Glomerular visceral epithelial cell (primary cell): ENCODE measurements around the gene SYT1.
"Not testable (repeated sequence)": the region's sequence is repeated elsewhere in the genome, so short reads cannot be mapped to it uniquely, and the experiment has no call there.

Experiments used
- DNase-seq: peaks from one replicate; pipeline ENCODE4 v3.0.0-alpha.2; 2016; ENCODE audit errors: extremely low spot score

The SYT1 gene

GRCh38 chr12:79393842-79394241 lies 529.3 kb downstream of the SYT1 start:
- DNase-seq = no peak

GRCh38 chr12:79397609-79398008 lies 533.0 kb downstream of the SYT1 start:
- DNase-seq = no peak

- no peak for DNase-seq
These were observed 535.9 kb downstream of the SYT1 start for GRCh38 chr12:79400481-79400880.

GRCh38 chr12:79402606-79403005 lies 538.0 kb downstream of the SYT1 start:
- no peak for DNase-seq

GRCh38 chr12:79406993-79407392 lies 542.4 kb downstream of the SYT1 start:
- no peak for DNase-seq

- DNase-seq = peak; percentile 85
These were observed 543.4 kb downstream of the SYT1 start for GRCh38 chr12:79407671-79408622.

GRCh38 chr12:79408689-79409088 lies 544.1 kb downstream of the SYT1 start:
- no peak for DNase-seq

GRCh38 chr12:79409562-79409961 lies 545.0 kb downstream of the SYT1 start:
- peak; percentile 39 for DNase-seq

GRCh38 chr12:79411791-79412190 lies 547.2 kb downstream of the SYT1 start:
- DNase-seq = no peak

GRCh38 chr12:79413796-79414195 lies 549.2 kb downstream of the SYT1 start:
- DNase-seq = no peak

GRCh38 chr12:79414252-79414651 lies 549.7 kb downstream of the SYT1 start:
- no peak for DNase-seq

GRCh38 chr12:79415321-79415720 lies 550.7 kb downstream of the SYT1 start:
- no peak for DNase-seq

GRCh38 chr12:79415746-79416435 lies 551.3 kb downstream of the SYT1 start:
- DNase-seq = peak; percentile 23

GRCh38 chr12:79420146-79420618 lies 555.6 kb downstream of the SYT1 start:
- peak; percentile 85 for DNase-seq

- DNase-seq = no peak
These were observed 556.7 kb downstream of the SYT1 start for GRCh38 chr12:79421236-79421740.

GRCh38 chr12:79422060-79422812 lies 557.7 kb downstream of the SYT1 start:
- DNase-seq = no peak

GRCh38 chr12:79423560-79423959 lies 559.0 kb downstream of the SYT1 start:
- no peak for DNase-seq

GRCh38 chr12:79424109-79424721 lies 559.6 kb downstream of the SYT1 start:
- peak; percentile 80 for DNase-seq

GRCh38 chr12:79426121-79426520 lies 561.5 kb downstream of the SYT1 start:
- DNase-seq = no peak

- DNase-seq = not testable (repeated sequence)
These were observed 562.2 kb downstream of the SYT1 start for GRCh38 chr12:79426744-79427143.

- DNase-seq = no peak
These were observed 569.0 kb downstream of the SYT1 start for GRCh38 chr12:79433465-79434072.
